ENCODE measurements around the gene KERA.

KERA gene

GRCh38 chr12:91057368-91058165 lies at the start of gene KERA:
Gene KERA (minus strand): TSS chr12:91058024. CDS start chr12:91056281, 1,743 bp downstream.
- no peaks in the 10 kb centered on the region for H3K27me3 ChIP-seq (ENCODE audit: control insufficient read depth, insufficient read depth, low read length)
- no peak within 1 kb of the TSS for H3K27ac ChIP-seq (ENCODE audit: low read depth, low read length)
- no peak within 1 kb of the TSS for H3K4me3 ChIP-seq (ENCODE audit: low read depth, low read length)
- H3K36me3 ChIP-seq (ENCODE audit: control insufficient read depth, insufficient read depth, low read length), result no peaks in the 10 kb centered on the region
- H3K4me1 ChIP-seq (ENCODE audit: control insufficient read depth, insufficient read depth, low read length), result no peaks in the 10 kb centered on the region
- H3K9ac ChIP-seq (ENCODE audit: low read length), result no peak within 1 kb of the TSS
- no peaks in the 10 kb centered on the region for H3K9me3 ChIP-seq (ENCODE audit: control insufficient read depth, insufficient read depth, low read depth, low read length)

- H3K9ac ChIP-seq (ENCODE audit: low read length), result no peak overlapping the region
- no peaks in the 10 kb centered on the region for H3K9me3 ChIP-seq (ENCODE audit: control insufficient read depth, insufficient read depth, low read depth, low read length)
- H3K4me3 ChIP-seq (ENCODE audit: low read depth, low read length), result no peak overlapping the region
- no peaks in the 10 kb centered on the region for H3K36me3 ChIP-seq (ENCODE audit: control insufficient read depth, insufficient read depth, low read length)
- no peaks in the 10 kb centered on the region for H3K27me3 ChIP-seq (ENCODE audit: control insufficient read depth, insufficient read depth, low read length)
- H3K4me1 ChIP-seq (ENCODE audit: control insufficient read depth, insufficient read depth, low read length), result no peaks in the 10 kb centered on the region
- no peak overlapping the region for H3K27ac ChIP-seq (ENCODE audit: low read depth, low read length)
Measured at GRCh38 chr12:91106283-91106682, 48.5 kb upstream of the KERA start.

- no peaks in the 10 kb centered on the region for H3K4me1 ChIP-seq (ENCODE audit: control insufficient read depth, insufficient read depth, low read length)
- no peaks in the 10 kb centered on the region for H3K27me3 ChIP-seq (ENCODE audit: control insufficient read depth, insufficient read depth, low read length)
- H3K4me3 ChIP-seq (ENCODE audit: low read depth, low read length), result no peak overlapping the region
- H3K36me3 ChIP-seq (ENCODE audit: control insufficient read depth, insufficient read depth, low read length), result no peaks in the 10 kb centered on the region
- no peak overlapping the region for H3K27ac ChIP-seq (ENCODE audit: low read depth, low read length)
- no peak overlapping the region for H3K9ac ChIP-seq (ENCODE audit: low read length)
- H3K9me3 ChIP-seq (ENCODE audit: control insufficient read depth, insufficient read depth, low read depth, low read length), result no peaks in the 10 kb centered on the region
Measured at GRCh38 chr12:91105807-91106206, 48.0 kb upstream of the KERA start.

GRCh38 chr12:91104812-91105466 lies 47.1 kb upstream of the KERA start:
- no peaks in the 10 kb centered on the region for H3K4me1 ChIP-seq (ENCODE audit: control insufficient read depth, insufficient read depth, low read length)
- no peaks in the 10 kb centered on the region for H3K9me3 ChIP-seq (ENCODE audit: control insufficient read depth, insufficient read depth, low read depth, low read length)
- H3K27me3 ChIP-seq (ENCODE audit: control insufficient read depth, insufficient read depth, low read length), result no peaks in the 10 kb centered on the region
- no peak overlapping the region for H3K27ac ChIP-seq (ENCODE audit: low read depth, low read length)
- no peak overlapping the region for H3K9ac ChIP-seq (ENCODE audit: low read length)
- H3K4me3 ChIP-seq (ENCODE audit: low read depth, low read length), result no peak overlapping the region
- H3K36me3 ChIP-seq (ENCODE audit: control insufficient read depth, insufficient read depth, low read length), result no peaks in the 10 kb centered on the region

GRCh38 chr12:91103624-91104023 lies 45.8 kb upstream of the KERA start:
- H3K36me3 ChIP-seq (ENCODE audit: control insufficient read depth, insufficient read depth, low read length), result no peaks in the 10 kb centered on the region
- no peaks in the 10 kb centered on the region for H3K27me3 ChIP-seq (ENCODE audit: control insufficient read depth, insufficient read depth, low read length)
- H3K9me3 ChIP-seq (ENCODE audit: control insufficient read depth, insufficient read depth, low read depth, low read length), result no peaks in the 10 kb centered on the region
- no peak overlapping the region for H3K9ac ChIP-seq (ENCODE audit: low read length)
- H3K4me3 ChIP-seq (ENCODE audit: low read depth, low read length), result no peak overlapping the region
- H3K4me1 ChIP-seq (ENCODE audit: control insufficient read depth, insufficient read depth, low read length), result no peaks in the 10 kb centered on the region
- H3K27ac ChIP-seq (ENCODE audit: low read depth, low read length), result no peak overlapping the region

GRCh38 chr12:91103101-91103500 lies 45.3 kb upstream of the KERA start:
- H3K4me3 ChIP-seq (ENCODE audit: low read depth, low read length), result no peak overlapping the region
- no peak overlapping the region for H3K27ac ChIP-seq (ENCODE audit: low read depth, low read length)
- no peak overlapping the region for H3K9ac ChIP-seq (ENCODE audit: low read length)
- H3K4me1 ChIP-seq (ENCODE audit: control insufficient read depth, insufficient read depth, low read length), result no peaks in the 10 kb centered on the region
- no peaks in the 10 kb centered on the region for H3K27me3 ChIP-seq (ENCODE audit: control insufficient read depth, insufficient read depth, low read length)
- no peaks in the 10 kb centered on the region for H3K9me3 ChIP-seq (ENCODE audit: control insufficient read depth, insufficient read depth, low read depth, low read length)
- H3K36me3 ChIP-seq (ENCODE audit: control insufficient read depth, insufficient read depth, low read length), result no peaks in the 10 kb centered on the region

GRCh38 chr12:91100906-91101305 lies 43.1 kb upstream of the KERA start:
- no peak overlapping the region for H3K4me3 ChIP-seq (ENCODE audit: low read depth, low read length)
- no peak overlapping the region for H3K9ac ChIP-seq (ENCODE audit: low read length)
- no peaks in the 10 kb centered on the region for H3K36me3 ChIP-seq (ENCODE audit: control insufficient read depth, insufficient read depth, low read length)
- H3K4me1 ChIP-seq (ENCODE audit: control insufficient read depth, insufficient read depth, low read length), result no peaks in the 10 kb centered on the region
- H3K9me3 ChIP-seq (ENCODE audit: control insufficient read depth, insufficient read depth, low read depth, low read length), result no peaks in the 10 kb centered on the region
- H3K27me3 ChIP-seq (ENCODE audit: control insufficient read depth, insufficient read depth, low read length), result no peaks in the 10 kb centered on the region
- H3K27ac ChIP-seq (ENCODE audit: low read depth, low read length), result no peak overlapping the region

GRCh38 chr12:91099836-91100235 lies 42.0 kb upstream of the KERA start:
- H3K9ac ChIP-seq (ENCODE audit: low read length), result no peak overlapping the region
- H3K4me1 ChIP-seq (ENCODE audit: control insufficient read depth, insufficient read depth, low read length), result no peaks in the 10 kb centered on the region
- H3K36me3 ChIP-seq (ENCODE audit: control insufficient read depth, insufficient read depth, low read length), result no peaks in the 10 kb centered on the region
- no peak overlapping the region for H3K4me3 ChIP-seq (ENCODE audit: low read depth, low read length)
- H3K27ac ChIP-seq (ENCODE audit: low read depth, low read length), result no peak overlapping the region
- H3K27me3 ChIP-seq (ENCODE audit: control insufficient read depth, insufficient read depth, low read length), result no peaks in the 10 kb centered on the region
- no peaks in the 10 kb centered on the region for H3K9me3 ChIP-seq (ENCODE audit: control insufficient read depth, insufficient read depth, low read depth, low read length)

- Histone ChIP-seq H3K4me1 (ENCODE audit: control insufficient read depth, insufficient read depth, low read length) (no peaks in the 10 kb centered on the region), H3K27ac (ENCODE audit: low read depth, low read length) (no peak overlapping the region), H3K9me3 (ENCODE audit: control insufficient read depth, insufficient read depth, low read depth, low read length) (no peaks in the 10 kb centered on the region), H3K36me3 (ENCODE audit: control insufficient read depth, insufficient read depth, low read length) (no peaks in the 10 kb centered on the region), H3K9ac (ENCODE audit: low read length) (no peak overlapping the region), H3K27me3 (ENCODE audit: control insufficient read depth, insufficient read depth, low read length) (no peaks in the 10 kb centered on the region), H3K4me3 (ENCODE audit: low read depth, low read length) (no peak overlapping the region)
Measured at GRCh38 chr12:91099341-91099740, 41.5 kb upstream of the KERA start.

GRCh38 chr12:91098941-91099340 lies 41.1 kb upstream of the KERA start:
- H3K27me3 ChIP-seq (ENCODE audit: control insufficient read depth, insufficient read depth, low read length), result no peaks in the 10 kb centered on the region
- no peak overlapping the region for H3K27ac ChIP-seq (ENCODE audit: low read depth, low read length)
- H3K4me3 ChIP-seq (ENCODE audit: low read depth, low read length), result no peak overlapping the region
- no peak overlapping the region for H3K9ac ChIP-seq (ENCODE audit: low read length)
- H3K36me3 ChIP-seq (ENCODE audit: control insufficient read depth, insufficient read depth, low read length), result no peaks in the 10 kb centered on the region
- H3K9me3 ChIP-seq (ENCODE audit: control insufficient read depth, insufficient read depth, low read depth, low read length), result no peaks in the 10 kb centered on the region
- H3K4me1 ChIP-seq (ENCODE audit: control insufficient read depth, insufficient read depth, low read length), result no peaks in the 10 kb centered on the region

GRCh38 chr12:91098461-91098860 lies 40.6 kb upstream of the KERA start:
- no peak overlapping the region for H3K9ac ChIP-seq (ENCODE audit: low read length)
- H3K27me3 ChIP-seq (ENCODE audit: control insufficient read depth, insufficient read depth, low read length), result no peaks in the 10 kb centered on the region
- no peak overlapping the region for H3K4me3 ChIP-seq (ENCODE audit: low read depth, low read length)
- H3K4me1 ChIP-seq (ENCODE audit: control insufficient read depth, insufficient read depth, low read length), result no peaks in the 10 kb centered on the region
- no peaks in the 10 kb centered on the region for H3K9me3 ChIP-seq (ENCODE audit: control insufficient read depth, insufficient read depth, low read depth, low read length)
- no peaks in the 10 kb centered on the region for H3K36me3 ChIP-seq (ENCODE audit: control insufficient read depth, insufficient read depth, low read length)
- no peak overlapping the region for H3K27ac ChIP-seq (ENCODE audit: low read depth, low read length)
